A549 (cell line): ENCODE results near the gene IL4I1. TPM values are rescaled to one million over a fixed set of nuclear protein-coding genes. Genes with fewer than 3 reads are reported as not detected.

Experiments used
- polyA plus RNA-seq, 4 experiments: library from polyadenylated mRNA; depleted of rRNA in 3 of 4; stranded (reverse); fragments of >200 nt; fragmentation: RNase III in 1 of 4; extraction: RNeasy Plus Mini Kit Qiagen cat#74134 plus additional on column Dnase treatment in 1 of 4; gene quantifications; 2 replicates in 3 of 4; 3 replicates in 1 of 4; pipeline ENCODE4 v1.2.3, GENCODE V29; 2011 to 2017
- small RNA-seq, 6 experiments: library from RNA; depleted of rRNA; stranded (forward); fragments of <200 nt; gene quantifications; one replicate each; pipeline ENCODE3, GENCODE V24; 2012

IL4I1 gene
- polyA plus RNA-seq, 2 of the 4 experiments (the other 2 are of a cell fraction) = 0.18 to 0.62 TPM

Small RNA genes lying within 50 kb of the gene (small RNA-seq; reads per million reads assigned to genes)
- gene MIR4749 = 0 reads per million in 6 experiments

Other genes with a start within 250 kb of the IL4I1 start
- gene IRF3, start 231.0 kb downstream of the IL4I1 start, polyA plus RNA-seq (2011; rRNA removed) = 54.0 and 68.6 TPM in 2 replicates
- 88.5 to 114 TPM (median 103 TPM) in 3 replicates for gene IRF3, start 231.0 kb downstream of the IL4I1 start, polyA plus RNA-seq (2017; fragmentation: RNase III; extraction: RNeasy Plus Mini Kit Qiagen cat#74134 plus additional on column Dnase treatment)
- gene BCL2L12, start 231.0 kb downstream of the IL4I1 start, polyA plus RNA-seq (2011; rRNA removed) = 26.6 and 29.2 TPM in 2 replicates
- gene BCL2L12, start 231.0 kb downstream of the IL4I1 start, polyA plus RNA-seq (2017; fragmentation: RNase III; extraction: RNeasy Plus Mini Kit Qiagen cat#74134 plus additional on column Dnase treatment) = 47.8 to 53.0 TPM (median 48.6 TPM) in 3 replicates
- gene PRMT1, start 219.6 kb downstream of the IL4I1 start, polyA plus RNA-seq (2011; rRNA removed) = 440 and 504 TPM in 2 replicates
- gene PRMT1, start 219.6 kb downstream of the IL4I1 start, polyA plus RNA-seq (2017; fragmentation: RNase III; extraction: RNeasy Plus Mini Kit Qiagen cat#74134 plus additional on column Dnase treatment) = 488 to 516 TPM (median 500 TPM) in 3 replicates
- 2.0 and 2.9 TPM in 2 replicates for gene ADM5, start 207.3 kb downstream of the IL4I1 start, polyA plus RNA-seq (2011; rRNA removed)
- gene ADM5, start 207.3 kb downstream of the IL4I1 start, polyA plus RNA-seq (2017; fragmentation: RNase III; extraction: RNeasy Plus Mini Kit Qiagen cat#74134 plus additional on column Dnase treatment) = 4.3 to 4.5 TPM (median 4.4 TPM) in 3 replicates
- gene CPT1C, start 205.8 kb downstream of the IL4I1 start, polyA plus RNA-seq (2011; rRNA removed) = 8.2 and 8.5 TPM in 2 replicates
- gene CPT1C, start 205.8 kb downstream of the IL4I1 start, polyA plus RNA-seq (2017; fragmentation: RNase III; extraction: RNeasy Plus Mini Kit Qiagen cat#74134 plus additional on column Dnase treatment) = 13.7 to 17.1 TPM (median 15.4 TPM) in 3 replicates
- not detected in 2 replicates for gene TSKS, start 133.6 kb downstream of the IL4I1 start, polyA plus RNA-seq (2011; rRNA removed)
- not detected in 3 replicates for gene TSKS, start 133.6 kb downstream of the IL4I1 start, polyA plus RNA-seq (2017; fragmentation: RNase III; extraction: RNeasy Plus Mini Kit Qiagen cat#74134 plus additional on column Dnase treatment)
- 36.6 and 41.6 TPM in 2 replicates for gene AP2A1, start 129.9 kb downstream of the IL4I1 start, polyA plus RNA-seq (2011; rRNA removed)
- gene AP2A1, start 129.9 kb downstream of the IL4I1 start, polyA plus RNA-seq (2017; fragmentation: RNase III; extraction: RNeasy Plus Mini Kit Qiagen cat#74134 plus additional on column Dnase treatment) = 53.4 to 62.1 TPM (median 58.6 TPM) in 3 replicates
- 12.5 and 14.5 TPM in 2 replicates for gene FUZ, start 83.6 kb downstream of the IL4I1 start, polyA plus RNA-seq (2011; rRNA removed)
- 15.9 to 23.7 TPM (median 21.7 TPM) in 3 replicates for gene FUZ, start 83.6 kb downstream of the IL4I1 start, polyA plus RNA-seq (2017; fragmentation: RNase III; extraction: RNeasy Plus Mini Kit Qiagen cat#74134 plus additional on column Dnase treatment)
- gene MED25, start 78.6 kb downstream of the IL4I1 start, polyA plus RNA-seq (2011; rRNA removed) = 20.4 and 27.1 TPM in 2 replicates
- gene MED25, start 78.6 kb downstream of the IL4I1 start, polyA plus RNA-seq (2017; fragmentation: RNase III; extraction: RNeasy Plus Mini Kit Qiagen cat#74134 plus additional on column Dnase treatment) = 36.4 to 41.6 TPM (median 40.1 TPM) in 3 replicates
- 27.7 and 41.2 TPM in 2 replicates for gene PTOV1, start 45.7 kb downstream of the IL4I1 start, polyA plus RNA-seq (2011; rRNA removed)
- 119 to 153 TPM (median 147 TPM) in 3 replicates for gene PTOV1, start 45.7 kb downstream of the IL4I1 start, polyA plus RNA-seq (2017; fragmentation: RNase III; extraction: RNeasy Plus Mini Kit Qiagen cat#74134 plus additional on column Dnase treatment)
- 22.5 and 23.3 TPM in 2 replicates for gene PNKP, start 29.3 kb downstream of the IL4I1 start, polyA plus RNA-seq (2011; rRNA removed)
- 63.8 to 75.9 TPM (median 71.2 TPM) in 3 replicates for gene PNKP, start 29.3 kb downstream of the IL4I1 start, polyA plus RNA-seq (2017; fragmentation: RNase III; extraction: RNeasy Plus Mini Kit Qiagen cat#74134 plus additional on column Dnase treatment)
- gene AKT1S1, start 19.5 kb downstream of the IL4I1 start, polyA plus RNA-seq (2011; rRNA removed) = 39.2 and 41.5 TPM in 2 replicates
- 63.4 to 75.9 TPM (median 75.3 TPM) in 3 replicates for gene AKT1S1, start 19.5 kb downstream of the IL4I1 start, polyA plus RNA-seq (2017; fragmentation: RNase III; extraction: RNeasy Plus Mini Kit Qiagen cat#74134 plus additional on column Dnase treatment)
- 12.3 and 18.0 TPM in 2 replicates for gene TBC1D17, start 19.2 kb downstream of the IL4I1 start, polyA plus RNA-seq (2011; rRNA removed)
- 26.6 to 44.8 TPM (median 41.5 TPM) in 3 replicates for gene TBC1D17, start 19.2 kb downstream of the IL4I1 start, polyA plus RNA-seq (2017; fragmentation: RNase III; extraction: RNeasy Plus Mini Kit Qiagen cat#74134 plus additional on column Dnase treatment)
- gene ATF5, start 32.3 kb upstream of the IL4I1 start, polyA plus RNA-seq (2011; rRNA removed) = 7.8 and 12.9 TPM in 2 replicates
- 42.8 to 48.5 TPM (median 44.6 TPM) in 3 replicates for gene ATF5, start 32.3 kb upstream of the IL4I1 start, polyA plus RNA-seq (2017; fragmentation: RNase III; extraction: RNeasy Plus Mini Kit Qiagen cat#74134 plus additional on column Dnase treatment)
- gene NUP62, start 32.6 kb upstream of the IL4I1 start, polyA plus RNA-seq (2011; rRNA removed) = 21.4 and 28.9 TPM in 2 replicates
- 83.9 to 88.5 TPM (median 85.9 TPM) in 3 replicates for gene NUP62, start 32.6 kb upstream of the IL4I1 start, polyA plus RNA-seq (2017; fragmentation: RNase III; extraction: RNeasy Plus Mini Kit Qiagen cat#74134 plus additional on column Dnase treatment)
- gene SIGLEC11, start 64.3 kb upstream of the IL4I1 start, polyA plus RNA-seq (2011; rRNA removed) = not detected in 2 replicates
- not detected in 3 replicates for gene SIGLEC11, start 64.3 kb upstream of the IL4I1 start, polyA plus RNA-seq (2017; fragmentation: RNase III; extraction: RNeasy Plus Mini Kit Qiagen cat#74134 plus additional on column Dnase treatment)
- gene VRK3, start 128.5 kb upstream of the IL4I1 start, polyA plus RNA-seq (2011; rRNA removed) = 37.4 and 45.2 TPM in 2 replicates
- gene VRK3, start 128.5 kb upstream of the IL4I1 start, polyA plus RNA-seq (2017; fragmentation: RNase III; extraction: RNeasy Plus Mini Kit Qiagen cat#74134 plus additional on column Dnase treatment) = 33.3 to 35.4 TPM (median 35.2 TPM) in 3 replicates
- gene ZNF473, start 129.1 kb upstream of the IL4I1 start, polyA plus RNA-seq (2011; rRNA removed) = 17.0 and 20.0 TPM in 2 replicates
- 6.2 to 6.9 TPM (median 6.8 TPM) in 3 replicates for gene ZNF473, start 129.1 kb upstream of the IL4I1 start, polyA plus RNA-seq (2017; fragmentation: RNase III; extraction: RNeasy Plus Mini Kit Qiagen cat#74134 plus additional on column Dnase treatment)